Peyer's patch (tissue), 4 donors: ENCODE measurements around the gene DPPA5. TPM values are rescaled to one million over a fixed set of nuclear protein-coding genes. Genes with fewer than 3 reads are reported as not detected.

Source experiments
- DNase-seq, 3 donors: peaks; one replicate each; pipeline ENCODE4 v3.0.0-alpha.2; 2017 to 2019
- H3K27ac ChIP-seq, 4 donors: fragments of 200-600 bp; sonication (generic); one replicate each; pipeline ENCODE4 v1.5.1; 2016 to 2019
- H3K27me3 ChIP-seq, 2 donors: fragments of 200-600 bp; sonication (generic); one replicate each; pipeline ENCODE4 v1.5.1; 2019
- H3K36me3 ChIP-seq, 3 donors: fragments of 200-600 bp; sonication (generic); one replicate each; pipeline ENCODE4 v1.5.1; 2016 to 2019
- H3K4me1 ChIP-seq, 4 donors: fragments of 200-600 bp; sonication (generic); one replicate each; pipeline ENCODE4 v1.5.1; 2016 to 2019
- H3K4me3 ChIP-seq, 4 donors: fragments of 200-600 bp; sonication (generic); 1 replicate in 3 of 4; 2 replicates in 1 of 4; pipeline ENCODE4 v1.5.1; 2016 to 2019; ENCODE audit warnings: mild to moderate bottlenecking in 1 of 4
- H3K9me3 ChIP-seq, 4 donors: fragments of 200-600 bp; sonication (generic); one replicate each; pipeline ENCODE4 v1.5.1; 2016 to 2019; ENCODE audit warnings: mild to moderate bottlenecking in 1 of 4
- CTCF ChIP-seq, 6 experiments: fragments of 450-650 bp in 4 of 6; fragments of 200-600 bp in 2 of 6; sonication (generic) in 1 of 6; IDR thresholded peaks; one replicate each; pipeline ENCODE4 v1.5.1; 2017 to 2019; ENCODE audit warnings: antibody characterized with exemption in 6 of 6, mild to moderate bottlenecking in 3 of 6, moderate library complexity in 1 of 6
- POLR2A ChIP-seq, 2 donors: fragments of 450-650 bp; IDR thresholded peaks; one replicate each; pipeline ENCODE4 v1.5.1; 2017; ENCODE audit warnings: antibody characterized with exemption in 2 of 2, mild to moderate bottlenecking in 2 of 2, moderate library complexity in 2 of 2
- total RNA-seq, 4 donors: library from RNA; depleted of rRNA; stranded (reverse); fragments of >200 nt; gene quantifications; one replicate each; pipeline ENCODE4 v1.1.0, GENCODE V29; 2016

Gene DPPA5
- total RNA-seq, 4 donors from 2014 or later, result not detected

GRCh38 chr6:73368675-73369074 lies 14.6 kb upstream of the DPPA5 start:
- Histone ChIP-seq H3K9me3 (peaks cover 0 to 8% (median 0%) of the 10 kb centered on the region in 4 donors), H3K4me1 (no peaks in the 10 kb centered on the region), H3K36me3 (no peaks in the 10 kb centered on the region), H3K27ac (no peak overlapping the region), H3K27me3 (no peaks in the 10 kb centered on the region), H3K4me3 (no peak overlapping the region)
- DNase-seq, result no peak
- no peak for TF ChIP-seq CTCF (IDR thresholded peaks at IDR 0.05)
- TF ChIP-seq POLR2A (IDR thresholded peaks at IDR 0.05), result no peak

- Histone ChIP-seq H3K27me3 (no peaks in the 10 kb centered on the region), H3K36me3 (no peaks in the 10 kb centered on the region), H3K27ac (no peak overlapping the region), H3K4me1 (no peaks in the 10 kb centered on the region), H3K4me3 (no peak overlapping the region), H3K9me3 (peaks cover 0 to 8% (median 0%) of the 10 kb centered on the region in 4 donors)
- TF ChIP-seq CTCF (IDR thresholded peaks at IDR 0.05) (no peak), POLR2A (IDR thresholded peaks at IDR 0.05) (no peak)
- no peak for DNase-seq
Observed at GRCh38 chr6:73367761-73368355, 13.8 kb upstream of the DPPA5 start.

DNA sequence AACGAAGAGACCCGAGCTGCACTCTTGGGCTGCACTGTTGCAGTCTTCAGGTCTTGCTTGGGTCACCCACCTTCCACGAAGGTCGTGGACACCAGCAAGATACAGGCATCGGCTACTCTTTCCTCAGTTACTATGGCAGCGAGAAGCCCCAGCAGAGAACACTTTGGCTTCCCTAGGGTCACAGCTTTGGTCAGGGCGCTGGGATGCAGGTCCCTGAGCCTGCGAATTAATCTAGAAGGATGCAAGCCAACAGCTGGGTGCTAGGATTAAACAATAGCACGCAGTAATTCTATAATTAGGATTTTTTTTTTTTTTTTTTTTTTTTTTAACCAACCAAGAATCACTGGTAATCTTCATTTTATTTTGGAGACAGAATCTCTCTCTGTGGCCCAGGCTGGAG lies 10.5 kb upstream of the DPPA5 start:
- DNase-seq, result no peak
- no peak overlapping the region for H3K27ac ChIP-seq

DNA sequence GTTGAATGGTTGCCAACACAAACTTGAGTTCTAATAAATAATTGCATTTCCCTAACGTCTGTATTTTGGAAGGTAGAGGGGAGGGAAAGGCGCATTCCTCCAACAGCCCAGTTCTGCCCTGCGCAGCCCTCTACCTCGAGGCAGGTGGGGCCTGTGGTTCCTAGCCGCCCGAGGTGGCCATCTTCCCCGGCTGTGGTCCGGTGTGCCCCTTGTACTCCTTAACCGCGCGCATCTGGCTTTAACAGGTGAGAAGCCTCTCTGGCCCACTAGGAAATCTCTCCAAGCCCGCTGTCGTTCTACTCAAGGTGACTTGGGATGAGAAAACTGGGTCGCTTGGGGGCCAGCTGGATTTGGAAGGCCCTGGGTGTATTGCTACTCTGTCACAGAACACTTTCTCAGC lies 10.0 kb upstream of the DPPA5 start:
- TF ChIP-seq POLR2A (IDR thresholded peaks at IDR 0.05) (no peak), CTCF (IDR thresholded peaks at IDR 0.05) (no peak)
- Histone ChIP-seq H3K4me3 (no peak overlapping the region), H3K27me3 (no peaks in the 10 kb centered on the region), H3K36me3 (no peaks in the 10 kb centered on the region), H3K4me1 (no peaks in the 10 kb centered on the region), H3K27ac (no peak overlapping the region), H3K9me3 (no peaks in the 10 kb centered on the region)
- DNase-seq, result no peak

More for the DNA sequence above, 10.5 kb upstream of the DPPA5 start:
- Histone ChIP-seq H3K4me3 (no peak overlapping the region), H3K36me3 (no peaks in the 10 kb centered on the region), H3K4me1 (no peaks in the 10 kb centered on the region), H3K27me3 (no peaks in the 10 kb centered on the region), H3K9me3 (no peaks in the 10 kb centered on the region)
- TF ChIP-seq CTCF (IDR thresholded peaks at IDR 0.05) (no peak), POLR2A (IDR thresholded peaks at IDR 0.05) (no peak)

DNA sequence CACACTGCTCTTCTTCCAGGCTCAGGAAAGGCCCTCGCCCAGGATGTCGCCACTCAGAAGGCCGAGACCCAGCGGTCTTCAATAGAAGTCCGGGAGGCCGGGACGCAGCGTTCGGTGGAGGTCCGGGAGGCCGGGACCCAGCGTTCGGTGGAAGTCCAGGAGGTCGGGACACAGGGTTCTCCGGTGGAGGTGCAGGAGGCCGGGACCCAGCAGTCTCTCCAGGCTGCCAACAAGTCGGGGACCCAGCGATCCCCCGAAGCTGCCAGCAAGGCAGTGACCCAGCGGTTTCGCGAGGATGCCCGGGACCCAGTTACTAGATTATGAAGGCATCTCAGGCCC lies 9.4 kb upstream of the DPPA5 start:
- Histone ChIP-seq H3K36me3 (no peaks in the 10 kb centered on the region), H3K27me3 (no peaks in the 10 kb centered on the region), H3K4me1 (no peaks in the 10 kb centered on the region), H3K27ac (no peak overlapping the region), H3K4me3 (no peak overlapping the region), H3K9me3 (no peaks in the 10 kb centered on the region)
- no peak for DNase-seq
- TF ChIP-seq POLR2A (IDR thresholded peaks at IDR 0.05) (no peak), CTCF (IDR thresholded peaks at IDR 0.05) (no peak)
